Osteoblast (primary cell): ENCODE results near the gene ADAM17. TPM values are rescaled to one million over a fixed set of nuclear protein-coding genes. Genes with fewer than 3 reads are reported as not detected.

Experiments
- DNase-seq: peaks from one replicate; pipeline ENCODE4 v3.0.0; 2011; ENCODE audit warnings: low spot score, mixed read lengths; ENCODE audit not compliant: insufficient read length; ENCODE audit errors: missing footprints
- H2AFZ ChIP-seq: 2 replicates; pipeline ENCODE4 v1.6.0; 2011; ENCODE audit warnings: mild to moderate bottlenecking, low read length
- H3K27ac ChIP-seq: 2 replicates; pipeline ENCODE4 v1.5.1; 2011; ENCODE audit warnings: mild to moderate bottlenecking, low read depth, low read length, moderate library complexity
- H3K27me3 ChIP-seq: 2 replicates; pipeline ENCODE4 v1.6.0; 2012; ENCODE audit warnings: mild to moderate bottlenecking, control low read depth, inconsistent platforms, low read length, moderate library complexity; ENCODE audit not compliant: insufficient read depth
- H3K36me3 ChIP-seq: 2 replicates; pipeline ENCODE4 v1.5.1; 2011; ENCODE audit warnings: mild to moderate bottlenecking, low read length, control low read depth, moderate library complexity; ENCODE audit not compliant: insufficient read depth
- H3K4me1 ChIP-seq: 2 replicates; pipeline ENCODE4 v1.5.1; 2011; ENCODE audit warnings: mild to moderate bottlenecking, low read length, control low read depth, moderate library complexity; ENCODE audit not compliant: insufficient read depth
- H3K4me2 ChIP-seq: 2 replicates; pipeline ENCODE4 v1.6.0; 2011; ENCODE audit warnings: mild to moderate bottlenecking, low read length; ENCODE audit not compliant: insufficient read depth
- H3K4me3 ChIP-seq: fragments of 200-600 bp; sonication (generic); 3 replicates; pipeline ENCODE4 v1.5.1; 2012; ENCODE audit warnings: mild to moderate bottlenecking, low read length, inconsistent platforms; ENCODE audit not compliant: insufficient read depth
- H3K79me2 ChIP-seq: 2 replicates; pipeline ENCODE4 v1.6.0; 2012; ENCODE audit warnings: mild to moderate bottlenecking, low read length, control low read depth, inconsistent platforms; ENCODE audit not compliant: insufficient read depth
- H3K9me3 ChIP-seq: 2 replicates; pipeline ENCODE4 v1.5.1; 2011; ENCODE audit warnings: low read depth, low read length, control low read depth
- H4K20me1 ChIP-seq: 2 replicates; pipeline ENCODE4 v1.6.0; 2012; ENCODE audit warnings: mild to moderate bottlenecking, low read length, control low read depth; ENCODE audit not compliant: insufficient read depth
- total RNA-seq: library from RNA; depleted of rRNA; stranded (reverse); fragments of >200 nt; gene quantifications from 2 replicates; pipeline ENCODE4 v1.2.3, GENCODE V29; 2012
- TF ChIP-seq, protein P1 (sequence below): IDR thresholded peaks from 2 replicates; pipeline ENCODE4 v1.5.1; 2011; ENCODE audit warnings: mild to moderate bottlenecking, low read depth, low read length, moderate library complexity; ENCODE audit errors: extremely low read depth

The ADAM17 gene
- total RNA-seq, 1 donor = 69.1 TPM

DNA sequence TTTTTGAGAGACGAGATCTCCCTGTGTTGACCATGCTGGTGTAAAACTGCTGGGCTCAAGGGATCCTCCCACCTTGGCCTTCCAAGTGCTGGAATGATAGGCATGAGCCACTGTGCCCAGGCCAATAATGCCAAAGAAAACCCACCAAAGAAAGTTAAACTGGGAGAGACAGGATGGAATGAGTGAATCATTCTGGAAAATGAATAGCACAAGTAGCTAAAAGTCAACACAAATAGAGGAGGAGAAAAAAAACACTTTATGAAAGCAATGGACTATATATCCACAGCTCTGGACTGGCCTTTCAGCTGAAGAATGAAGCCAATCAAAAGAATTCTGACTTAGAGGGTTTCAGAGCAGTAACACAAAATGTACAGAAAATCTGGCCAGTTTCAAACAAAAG is 57.4 kb downstream of the ADAM17 start:
- peak overlapping the region; percentile 55 for H3K27ac ChIP-seq
- DNase-seq = peak; percentile 66
- H3K9me3 ChIP-seq = no peaks in the 10 kb centered on the region
- H3K4me3 ChIP-seq = no peak overlapping the region
- peak overlapping the region; percentile 20 for H3K4me2 ChIP-seq
- peaks cover 45% of the 10 kb centered on the region for H3K36me3 ChIP-seq
- H3K27me3 ChIP-seq = no peaks in the 10 kb centered on the region
- H3K4me1 ChIP-seq = peaks cover 14% of the 10 kb centered on the region
- TF ChIP-seq, protein P1, sequence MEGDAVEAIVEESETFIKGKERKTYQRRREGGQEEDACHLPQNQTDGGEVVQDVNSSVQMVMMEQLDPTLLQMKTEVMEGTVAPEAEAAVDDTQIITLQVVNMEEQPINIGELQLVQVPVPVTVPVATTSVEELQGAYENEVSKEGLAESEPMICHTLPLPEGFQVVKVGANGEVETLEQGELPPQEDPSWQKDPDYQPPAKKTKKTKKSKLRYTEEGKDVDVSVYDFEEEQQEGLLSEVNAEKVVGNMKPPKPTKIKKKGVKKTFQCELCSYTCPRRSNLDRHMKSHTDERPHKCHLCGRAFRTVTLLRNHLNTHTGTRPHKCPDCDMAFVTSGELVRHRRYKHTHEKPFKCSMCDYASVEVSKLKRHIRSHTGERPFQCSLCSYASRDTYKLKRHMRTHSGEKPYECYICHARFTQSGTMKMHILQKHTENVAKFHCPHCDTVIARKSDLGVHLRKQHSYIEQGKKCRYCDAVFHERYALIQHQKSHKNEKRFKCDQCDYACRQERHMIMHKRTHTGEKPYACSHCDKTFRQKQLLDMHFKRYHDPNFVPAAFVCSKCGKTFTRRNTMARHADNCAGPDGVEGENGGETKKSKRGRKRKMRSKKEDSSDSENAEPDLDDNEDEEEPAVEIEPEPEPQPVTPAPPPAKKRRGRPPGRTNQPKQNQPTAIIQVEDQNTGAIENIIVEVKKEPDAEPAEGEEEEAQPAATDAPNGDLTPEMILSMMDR = no peak
- no peak overlapping the region for H2AFZ ChIP-seq
- H3K79me2 ChIP-seq = peaks cover 5% of the 10 kb centered on the region
- H4K20me1 ChIP-seq = peaks cover 2% of the 10 kb centered on the region

DNA sequence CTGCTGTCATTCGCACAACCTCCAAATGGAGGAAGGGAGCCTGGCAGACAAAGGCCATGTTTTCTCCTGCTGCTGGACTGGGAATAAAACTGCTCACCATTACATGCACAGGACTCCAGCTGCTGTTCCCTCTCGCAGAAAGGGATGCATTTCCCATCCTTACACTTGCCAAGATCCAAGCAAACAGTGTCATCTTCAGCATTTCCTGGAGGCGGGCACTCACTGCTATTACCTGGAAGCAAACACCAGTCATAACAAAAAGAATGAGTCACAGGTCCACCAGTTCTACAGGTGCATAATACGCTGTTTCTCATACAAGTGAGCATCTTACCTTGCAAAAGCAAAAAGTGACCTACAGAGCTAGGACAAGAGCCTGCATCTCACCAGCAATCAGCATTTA is 58.6 kb downstream of the ADAM17 start:
- peaks cover 5% of the 10 kb centered on the region for H3K79me2 ChIP-seq
- peaks cover 14% of the 10 kb centered on the region for H3K4me1 ChIP-seq
- DNase-seq = no peak
- no peak overlapping the region for H3K4me2 ChIP-seq
- no peaks in the 10 kb centered on the region for H3K27me3 ChIP-seq
- no peaks in the 10 kb centered on the region for H3K9me3 ChIP-seq
- TF ChIP-seq, protein P1 = no peak
- H3K27ac ChIP-seq = no peak overlapping the region
- no peak overlapping the region for H2AFZ ChIP-seq
- peaks cover 2% of the 10 kb centered on the region for H4K20me1 ChIP-seq
- peaks cover 56% of the 10 kb centered on the region for H3K36me3 ChIP-seq
- no peak overlapping the region for H3K4me3 ChIP-seq

DNA sequence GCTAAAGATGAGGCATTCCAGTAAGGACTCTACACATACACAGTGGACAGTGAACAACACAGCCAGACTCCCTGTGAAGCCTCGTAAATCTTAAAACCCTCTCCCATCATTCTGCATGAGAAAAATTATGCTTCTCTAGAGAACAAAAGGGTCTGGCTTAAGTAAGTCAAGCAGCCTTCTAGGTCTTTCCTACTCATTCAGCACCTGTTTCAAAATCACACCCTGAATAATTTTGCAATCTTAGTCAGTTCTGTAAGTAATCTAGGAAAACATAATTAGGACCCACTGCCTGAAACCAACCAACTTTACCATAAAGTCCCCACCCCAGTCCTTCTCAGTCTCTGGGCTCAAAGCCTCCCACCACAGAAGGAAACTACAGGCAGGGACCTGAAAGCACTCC is 61.5 kb downstream of the ADAM17 start:
- Histone ChIP-seq H3K27ac (no peak overlapping the region), H3K36me3 (peaks cover 79% of the 10 kb centered on the region), H3K27me3 (no peaks in the 10 kb centered on the region), H4K20me1 (peaks cover 2% of the 10 kb centered on the region), H3K4me2 (no peak overlapping the region), H3K79me2 (peaks cover 9% of the 10 kb centered on the region), H3K4me1 (peaks cover 18% of the 10 kb centered on the region), H3K9me3 (no peaks in the 10 kb centered on the region), H3K4me3 (no peak overlapping the region), H2AFZ (no peak overlapping the region)
- TF ChIP-seq, protein P1 = no peak
- no peak for DNase-seq

DNA sequence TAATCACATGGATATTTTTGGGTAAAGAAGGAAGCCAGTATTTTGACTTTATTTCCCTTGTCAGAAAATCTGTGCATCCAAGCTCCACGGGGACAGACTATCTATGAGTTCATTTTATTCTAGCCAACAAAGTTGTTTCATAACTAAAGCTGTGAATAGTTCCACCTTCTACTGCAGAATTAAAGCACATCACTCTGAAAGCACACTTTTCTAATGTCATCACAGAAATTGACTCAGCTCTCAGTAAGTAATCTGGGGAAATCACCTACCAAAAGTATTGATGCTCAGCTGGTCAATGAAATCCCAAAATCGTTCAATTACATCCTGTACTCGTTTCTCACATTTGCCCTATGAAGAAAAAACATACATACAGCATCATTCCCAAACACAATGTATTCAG is 62.2 kb downstream of the ADAM17 start:
- Histone ChIP-seq H3K27ac (no peak overlapping the region), H3K9me3 (no peaks in the 10 kb centered on the region), H4K20me1 (peaks cover 2% of the 10 kb centered on the region), H3K27me3 (no peaks in the 10 kb centered on the region), H3K36me3 (peaks cover 79% of the 10 kb centered on the region), H3K4me3 (no peak overlapping the region), H3K4me1 (peaks cover 18% of the 10 kb centered on the region), H2AFZ (no peak overlapping the region), H3K4me2 (no peak overlapping the region), H3K79me2 (peaks cover 9% of the 10 kb centered on the region)
- TF ChIP-seq, protein P1 = no peak
- DNase-seq = no peak
